IMR-90 (cell line): ENCODE measurements around the gene MEF2A. TPM values are rescaled to one million over a fixed set of nuclear protein-coding genes. Genes with fewer than 3 reads are reported as not detected.

Experiments used
- ATAC-seq: fragments of 200-7000 bp; cut with Tn5 transposase; 2 replicates; pipeline ENCODE4 v1.9.1; 2020; ENCODE audit warnings: low read depth, mild to moderate bottlenecking, moderate library complexity
- Bru-seq: library from RNA; stranded (reverse); fragments of 400-500 nt; gene quantifications from one replicate; lab custom pipeline; 2021; lab: Mats Ljungman, UMichigan
- BruChase-seq, 2 experiments: library from RNA; stranded (reverse); fragments of 400-500 nt; gene quantifications; one replicate each; lab custom pipeline; 2021; lab: Mats Ljungman, UMichigan
- BruUV-seq: library from RNA; stranded (reverse); fragments of 400-500 nt; replicated peaks from 2 replicates; lab custom pipeline; 2021; lab: Mats Ljungman, UMichigan
- CTCF ChIA-PET: fragments of 300-600 bp; formaldehyde crosslinking; extraction: SDS; loops from one replicate; lab custom pipeline; 2021; ENCODE audit warnings: antibody characterized with exemption; lab: Yijun Ruan, JAX
- POLR2A ChIA-PET: fragments of 300-600 bp; sonication (Branson Sonifier 250); formaldehyde crosslinking; loops from one replicate; lab custom pipeline; 2022; ENCODE audit warnings: antibody characterized with exemption; ENCODE audit not compliant: unreplicated experiment; lab: Charles Lee
- DNase-seq: peaks from one replicate; pipeline ENCODE4 v3.0.0; 2013
- H2AFZ ChIP-seq: replicated peaks from 2 replicates; pipeline ENCODE3; 2013; ENCODE audit warnings: low read length, mild to moderate bottlenecking; ENCODE audit not compliant: poor library complexity
- H2AK5ac ChIP-seq: 2 replicates; pipeline ENCODE4 v1.6.1; 2013; ENCODE audit warnings: low read depth, low read length, inconsistent platforms
- H2AK9ac ChIP-seq: replicated peaks from 2 replicates; pipeline ENCODE3; 2013; ENCODE audit warnings: mild to moderate bottlenecking, low read depth, low read length, moderate library complexity; ENCODE audit not compliant: poor library complexity
- H2BK120ac ChIP-seq: 2 replicates; pipeline ENCODE4 v1.6.1; 2013; ENCODE audit warnings: low read depth, low read length, inconsistent platforms
- H2BK15ac ChIP-seq: 3 replicates; pipeline ENCODE4 v1.6.1; 2013; ENCODE audit warnings: low read depth, low read length, inconsistent platforms
- H2BK20ac ChIP-seq: 2 replicates; pipeline ENCODE4 v1.6.1; 2013; ENCODE audit warnings: low read depth, mild to moderate bottlenecking, inconsistent platforms, low read length, moderate library complexity
- H2BK5ac ChIP-seq: 2 replicates; pipeline ENCODE4 v1.6.1; 2013; ENCODE audit warnings: mild to moderate bottlenecking, low read depth, low read length, inconsistent platforms; ENCODE audit not compliant: poor library complexity, severe bottlenecking
- H3K14ac ChIP-seq: replicated peaks from 2 replicates; pipeline ENCODE4 v1.6.1; 2013; ENCODE audit warnings: low read depth, low read length, inconsistent platforms
- H3K18ac ChIP-seq: 2 replicates; pipeline ENCODE4 v1.6.1; 2013; ENCODE audit warnings: low read depth, low read length, control low read depth
- H3K23ac ChIP-seq: 2 replicates; pipeline ENCODE4 v1.6.1; 2013; ENCODE audit warnings: low read depth, low read length, inconsistent platforms
- H3K27ac ChIP-seq: 2 replicates; pipeline ENCODE4 v1.5.1; 2013; ENCODE audit warnings: mild to moderate bottlenecking, control low read depth, low read length; ENCODE audit not compliant: insufficient read depth
- H3K27me3 ChIP-seq: 2 replicates; pipeline ENCODE4 v1.6.1; 2013; ENCODE audit warnings: low read length; ENCODE audit not compliant: control insufficient read depth, insufficient read depth
- H3K36me3 ChIP-seq: 2 replicates; pipeline ENCODE4 v1.6.1; 2013; ENCODE audit warnings: low read length, mixed read lengths; ENCODE audit not compliant: control insufficient read depth, insufficient read depth
- H3K4ac ChIP-seq: 2 replicates; pipeline ENCODE4 v1.6.1; 2013; ENCODE audit warnings: low read depth, low read length, inconsistent platforms
- H3K4me1 ChIP-seq: 2 replicates; pipeline ENCODE4 v1.6.1; 2013; ENCODE audit warnings: low read length, mixed read lengths; ENCODE audit not compliant: control insufficient read depth, insufficient read depth
- H3K4me2 ChIP-seq: 2 replicates; pipeline ENCODE4 v1.6.1; 2013; ENCODE audit warnings: low read depth, mild to moderate bottlenecking, control low read depth, low read length, moderate library complexity
- H3K4me3 ChIP-seq: 2 replicates; pipeline ENCODE4 v1.5.1; 2013; ENCODE audit warnings: low read depth, mild to moderate bottlenecking, control low read depth, low read length, moderate library complexity; ENCODE audit not compliant: insufficient read depth
- H3K56ac ChIP-seq: 2 replicates; pipeline ENCODE4 v1.6.1; 2013; ENCODE audit warnings: low read length, inconsistent platforms; ENCODE audit not compliant: insufficient read depth; ENCODE audit errors: extremely low read depth
- H3K79me1 ChIP-seq, 2 experiments: 2 replicates each; pipeline ENCODE4 v1.6.1; 2013; ENCODE audit warnings: low read length in 2 of 2, inconsistent platforms in 1 of 2, low read depth in 1 of 2
- H3K9ac ChIP-seq: 2 replicates; pipeline ENCODE4 v1.6.1; 2013; ENCODE audit warnings: low read depth, low read length, control low read depth
- H3K9me1 ChIP-seq: 2 replicates; pipeline ENCODE4 v1.6.1; 2013; ENCODE audit warnings: low read length, inconsistent platforms; ENCODE audit not compliant: insufficient read depth
- H3K9me3 ChIP-seq: 2 replicates; pipeline ENCODE4 v1.6.1; 2013; ENCODE audit warnings: low read length; ENCODE audit not compliant: control insufficient read depth, insufficient read depth
- H4K20me1 ChIP-seq: 2 replicates; pipeline ENCODE4 v1.6.1; 2013; ENCODE audit warnings: low read length, inconsistent platforms; ENCODE audit not compliant: insufficient read depth
- H4K5ac ChIP-seq: 2 replicates; pipeline ENCODE4 v1.6.1; 2013; ENCODE audit warnings: mild to moderate bottlenecking, low read depth, low read length, control low read depth
- H4K8ac ChIP-seq, 2 experiments: 2 replicates each; pipeline ENCODE4 v1.6.1; 2013; ENCODE audit warnings: low read depth in 2 of 2, low read length in 2 of 2, control low read depth in 1 of 2, inconsistent platforms in 1 of 2
- H4K91ac ChIP-seq: 2 replicates; pipeline ENCODE4 v1.6.1; 2013; ENCODE audit warnings: low read depth, low read length, inconsistent platforms; ENCODE audit not compliant: insufficient read depth
- BHLHE40 ChIP-seq: fragments of 150-350 bp; IDR thresholded peaks from 2 replicates; pipeline ENCODE4 v1.6.1; 2016; ENCODE audit warnings: mild to moderate bottlenecking, low read depth, low read length
- CEBPB ChIP-seq: IDR thresholded peaks from 2 replicates; pipeline ENCODE4 v1.6.1; 2012; ENCODE audit warnings: low read depth, low read length, improper control_type of control experiment
- CHD1 ChIP-seq: IDR thresholded peaks from 2 replicates; pipeline ENCODE4 v1.6.1; 2012; ENCODE audit warnings: low read depth, low read length, improper control_type of control experiment
- MAFK ChIP-seq: IDR thresholded peaks from 2 replicates; pipeline ENCODE4 v1.6.1; 2012; ENCODE audit warnings: low read depth, low read length, improper control_type of control experiment
- MAZ ChIP-seq: IDR thresholded peaks from 2 replicates; pipeline ENCODE4 v1.6.1; 2012; ENCODE audit warnings: low read depth, mild to moderate bottlenecking, low read length, improper control_type of control experiment, moderate library complexity, borderline replicate concordance
- MXI1 ChIP-seq: IDR thresholded peaks from 2 replicates; pipeline ENCODE4 v1.6.1; 2012; ENCODE audit warnings: low read depth, mild to moderate bottlenecking, low read length, moderate library complexity, borderline replicate concordance
- NFE2L2 ChIP-seq: fragments of 150-350 bp; IDR thresholded peaks from 2 replicates; pipeline ENCODE4 v1.6.1; 2016; ENCODE audit warnings: low read depth, mild to moderate bottlenecking, low read length
- POLR2A ChIP-seq: IDR thresholded peaks from 2 replicates; pipeline ENCODE4 v1.6.1; 2012; ENCODE audit warnings: mild to moderate bottlenecking, low read depth, low read length
- RAD21 ChIP-seq: IDR thresholded peaks from 2 replicates; pipeline ENCODE4 v1.6.1; 2012; ENCODE audit warnings: low read length, improper control_type of control experiment
- RCOR1 ChIP-seq: IDR thresholded peaks from 2 replicates; pipeline ENCODE4 v1.6.1; 2012; ENCODE audit warnings: mild to moderate bottlenecking, low read length, improper control_type of control experiment; ENCODE audit not compliant: insufficient replicate concordance
- WGBS, 2 experiments: methylation state at CpG; one replicate each; pipeline versions ENCODE4 v1.1.5 to v1.1.7; 2013; ENCODE audit warnings: missing lambda C conversion rate in 2 of 2; ENCODE audit not compliant: insufficient read length in 1 of 2; ENCODE audit errors: extremely low coverage in 2 of 2; 5-methylcytosine and 5-hydroxymethylcytosine counted together
- dilution Hi-C: fragments of 300-500 bp; cut with HindIII; formaldehyde crosslinking; loops from one replicate; pipeline ENCODE4 v1.14.3; 2018; ENCODE audit warnings: low sequenced_read_pairs; ENCODE audit not compliant: unreplicated experiment
- in situ Hi-C: fragments of 300-500 bp; cut with MboI; formaldehyde crosslinking; loops from 3 replicates; pipeline ENCODE4 v1.14.3; 2019; ENCODE audit warnings: low sequenced_read_pairs, inconsistent platforms, mixed read lengths
- intact Hi-C: fragments of 100-400 bp; cut with micrococcal nuclease; formaldehyde crosslinking; loops from 2 replicates; pipeline ENCODE4 v1.10.0; 2022
- long read RNA-seq: library from polyadenylated mRNA; unstranded; transcript quantifications from one replicate; pipeline ENCODE4 v2.0.0, GENCODE V29; 2021; ENCODE audit not compliant: unreplicated experiment
- polyA plus RNA-seq, 3 experiments: library from polyadenylated mRNA; depleted of rRNA; stranded (reverse); fragments of >200 nt; gene quantifications; 2 replicates each; pipeline ENCODE4 v1.2.3, GENCODE V29; 2012; ENCODE audit warnings: low replicate concordance in 1 of 3
- total RNA-seq: library from RNA; depleted of rRNA; stranded (reverse); fragments of >200 nt; gene quantifications from 2 replicates; pipeline ENCODE4 v1.2.3, GENCODE V29; 2012; rRNA removed
- TF ChIP-seq, protein P1 (sequence below): conservative IDR thresholded peaks from 2 replicates; pipeline ENCODE4 v1.5.1; 2012; ENCODE audit warnings: mild to moderate bottlenecking, low read depth, low read length, improper control_type of control experiment
- TF ChIP-seq, protein P2 (sequence below): fragments of 150-350 bp; IDR thresholded peaks from 2 replicates; pipeline ENCODE4 v1.6.1; 2016; ENCODE audit warnings: low read depth, mild to moderate bottlenecking, low read length, moderate library complexity, borderline replicate concordance

The MEF2A gene
- 16.7 and 20.8 TPM in 2 replicates for total RNA-seq
- 16.1 and 16.6 TPM in 2 replicates for polyA plus RNA-seq (2012; rRNA removed)
- 7.0 and 12.0 TPM in 2 replicates for polyA plus RNA-seq (2012; cell fraction: cytosol; rRNA removed)
- polyA plus RNA-seq (2012; cell fraction: nucleus; rRNA removed; ENCODE audit: low replicate concordance) = 43.0 and 72.9 TPM in 2 replicates
- percentile 92 among the genes with signal in this experiment for Bru-seq, nascent RNA
- percentile 82 among the genes with signal in this experiment for BruChase-seq, experiment 1, labeled RNA remaining after a 6-hour chase
- BruChase-seq, experiment 2, labeled RNA remaining after a 2-hour chase = percentile 95 among the genes with signal in this experiment
- long read RNA-seq, full-length matches to known transcripts = 13 of 35 reads
- long read RNA-seq, partial matches to known transcripts = 12 of 35 reads
- long read RNA-seq, other reads (novel, unspliced or antisense) = 10 of 35 reads

DNA sequence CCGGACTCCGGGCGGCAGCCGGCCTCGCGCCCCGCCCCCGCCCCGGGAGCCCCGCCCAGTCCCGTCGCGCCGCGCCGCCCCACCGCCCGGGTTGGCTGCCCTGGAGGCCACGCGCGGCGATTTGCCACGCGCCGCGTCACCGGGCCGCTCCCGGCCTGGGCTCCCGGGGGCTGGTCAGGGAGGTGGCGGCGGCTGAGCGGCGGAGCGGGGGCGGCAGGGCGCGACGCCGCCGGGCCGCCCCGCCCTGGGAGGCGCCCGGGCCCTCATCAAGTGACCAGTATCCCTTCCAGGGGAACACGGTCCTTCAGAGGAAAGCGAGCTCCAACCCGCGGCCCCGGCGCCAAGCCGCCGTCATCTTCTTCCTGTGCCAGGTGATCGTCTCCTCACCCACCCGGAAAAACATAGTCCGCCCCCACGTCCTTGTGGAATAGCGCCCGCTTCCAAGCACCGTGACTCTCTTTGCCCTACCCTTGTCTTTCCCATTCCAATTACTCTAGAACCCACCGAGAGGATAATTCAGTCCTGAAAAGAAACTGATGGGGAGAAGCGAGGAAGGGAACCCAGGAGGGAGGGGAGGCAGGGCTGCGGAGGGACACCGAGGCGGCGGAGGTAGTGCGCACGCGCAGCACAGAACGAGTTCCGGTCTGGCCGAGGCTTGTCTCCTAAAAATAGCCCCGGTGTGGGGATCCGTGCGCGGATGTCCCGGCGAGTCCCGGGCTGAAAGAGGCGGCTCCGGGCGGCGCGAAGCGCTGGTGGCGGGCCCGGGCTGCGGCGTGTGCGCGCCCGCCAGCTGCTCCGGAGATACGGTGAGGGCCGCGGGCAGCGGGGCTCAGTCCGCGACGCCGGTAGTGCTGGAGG lies at the start of gene MEF2A:
Gene MEF2A, plus strand, starts transcription at position 686 of the 858 bp plus-strand sequence. CDS start 67,136 bp downstream, outside the sequence.
- BruUV-seq = no TSS peak
- peak; percentile 87 for TF ChIP-seq CHD1
- peak; percentile 23; the same call in 1 of the 2 replicates for TF ChIP-seq MXI1
- TF ChIP-seq CEBPB = no peak
- peak; percentile 41; the same call in 1 of the 2 replicates for TF ChIP-seq BHLHE40
- no peak for TF ChIP-seq RCOR1
- TF ChIP-seq MAZ = peak; percentile 89
- TF ChIP-seq MAFK = no peak
- TF ChIP-seq, protein P1, sequence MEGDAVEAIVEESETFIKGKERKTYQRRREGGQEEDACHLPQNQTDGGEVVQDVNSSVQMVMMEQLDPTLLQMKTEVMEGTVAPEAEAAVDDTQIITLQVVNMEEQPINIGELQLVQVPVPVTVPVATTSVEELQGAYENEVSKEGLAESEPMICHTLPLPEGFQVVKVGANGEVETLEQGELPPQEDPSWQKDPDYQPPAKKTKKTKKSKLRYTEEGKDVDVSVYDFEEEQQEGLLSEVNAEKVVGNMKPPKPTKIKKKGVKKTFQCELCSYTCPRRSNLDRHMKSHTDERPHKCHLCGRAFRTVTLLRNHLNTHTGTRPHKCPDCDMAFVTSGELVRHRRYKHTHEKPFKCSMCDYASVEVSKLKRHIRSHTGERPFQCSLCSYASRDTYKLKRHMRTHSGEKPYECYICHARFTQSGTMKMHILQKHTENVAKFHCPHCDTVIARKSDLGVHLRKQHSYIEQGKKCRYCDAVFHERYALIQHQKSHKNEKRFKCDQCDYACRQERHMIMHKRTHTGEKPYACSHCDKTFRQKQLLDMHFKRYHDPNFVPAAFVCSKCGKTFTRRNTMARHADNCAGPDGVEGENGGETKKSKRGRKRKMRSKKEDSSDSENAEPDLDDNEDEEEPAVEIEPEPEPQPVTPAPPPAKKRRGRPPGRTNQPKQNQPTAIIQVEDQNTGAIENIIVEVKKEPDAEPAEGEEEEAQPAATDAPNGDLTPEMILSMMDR = 0 out of 2 replicates have a peak, but pooled peaks have one; percentile 6
- no peak for TF ChIP-seq RAD21
- TF ChIP-seq, protein P2, sequence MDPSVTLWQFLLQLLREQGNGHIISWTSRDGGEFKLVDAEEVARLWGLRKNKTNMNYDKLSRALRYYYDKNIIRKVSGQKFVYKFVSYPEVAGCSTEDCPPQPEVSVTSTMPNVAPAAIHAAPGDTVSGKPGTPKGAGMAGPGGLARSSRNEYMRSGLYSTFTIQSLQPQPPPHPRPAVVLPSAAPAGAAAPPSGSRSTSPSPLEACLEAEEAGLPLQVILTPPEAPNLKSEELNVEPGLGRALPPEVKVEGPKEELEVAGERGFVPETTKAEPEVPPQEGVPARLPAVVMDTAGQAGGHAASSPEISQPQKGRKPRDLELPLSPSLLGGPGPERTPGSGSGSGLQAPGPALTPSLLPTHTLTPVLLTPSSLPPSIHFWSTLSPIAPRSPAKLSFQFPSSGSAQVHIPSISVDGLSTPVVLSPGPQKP = no peak
- TF ChIP-seq POLR2A = peak; percentile 70
- TF ChIP-seq NFE2L2 = no peak

More for the DNA sequence above, at the start of gene MEF2A:
- Histone ChIP-seq H3K79me1 (peaks cover 7 to 28% of the 10 kb centered on the region in 2 experiments; a peak in 3 of 4 replicates), H3K4ac (peak within 1 kb of the TSS; percentile 96), H4K91ac (peak within 1 kb of the TSS; percentile 99), H2BK20ac (peak within 1 kb of the TSS; percentile 58), H2AK5ac (peak within 1 kb of the TSS; percentile 79), H2AFZ (peak within 1 kb of the TSS; percentile 99), H3K27me3 (peaks cover 4% of the 10 kb centered on the region; the same call in 1 of the 2 replicates), H2BK120ac (peak within 1 kb of the TSS; percentile 82), H3K56ac (peak within 1 kb of the TSS; percentile 98), H3K4me1 (peaks cover 4% of the 10 kb centered on the region), H2BK15ac (peak within 1 kb of the TSS; percentile 95; the same call in 1 of the 3 replicates), H3K9me3 (no peaks in the 10 kb centered on the region), H3K4me2 (peak within 1 kb of the TSS; percentile 100), H3K18ac (peak within 1 kb of the TSS; percentile 95), H4K20me1 (peaks cover 26% of the 10 kb centered on the region; the same call in 1 of the 2 replicates), H3K36me3 (no peaks in the 10 kb centered on the region), H3K4me3 (peak within 1 kb of the TSS; percentile 75), H4K8ac (peak within 1 kb of the TSS; percentile 70 to 100), H3K9me1 (peaks cover 6% of the 10 kb centered on the region), H4K5ac (peak within 1 kb of the TSS; percentile 96), H3K14ac (peak within 1 kb of the TSS; percentile 99), H3K27ac (peak within 1 kb of the TSS; percentile 91), H3K23ac (peak within 1 kb of the TSS; percentile 92), H3K9ac (peak within 1 kb of the TSS; percentile 95), H2BK5ac (peak within 1 kb of the TSS; percentile 90), H2AK9ac (peak within 1 kb of the TSS; percentile 98)
- DNase-seq (peak; percentile 93), ATAC-seq (peak; percentile 81)
- in situ Hi-C loops = no loop called here
- ChIA-PET POLR2A (no interaction called here), CTCF (interaction anchor here (0.8 kb wide), 1 partner anchor 138 kb away, joined by 3 read pairs; no protein-coding TSS in a partner anchor)
- dilution Hi-C loops = no loop called here
- 0% methylated on average over 22 of the region's 101 CpGs; no CpG with 5 or more reads in 1 of the 2 experiments for WGBS, 2 experiments
- intact Hi-C loops = loop anchor here (1.0 to 5.0 kb wide), 6 partner anchors 89 to 279 kb away; no protein-coding TSS in a partner anchor
